Uterus (tissue), 4 donors: Measurements from ENCODE around the gene COG8. TPM values are rescaled to one million over a fixed set of nuclear protein-coding genes. Genes with fewer than 3 reads are reported as not detected.
A peak's percentile ranks its signal among the peaks of the same experiment; 100 is the strongest.

ENCODE experiments used
- DNase-seq, 2 donors: peaks; one replicate each; pipeline ENCODE4 v3.0.0-alpha.2; 2019 to 2020
- H3K27ac ChIP-seq, 2 donors: fragments of 200-600 bp; sonication (generic); 1 replicate in 1 of 2; 2 replicates in 1 of 2; pipeline ENCODE4 v1.5.1; 2016 to 2018
- H3K27me3 ChIP-seq, 2 donors: fragments of 200-600 bp; sonication (generic); one replicate each; pipeline ENCODE4 v1.5.1; 2018 to 2019; ENCODE audit warnings: control low read depth in 1 of 2
- H3K36me3 ChIP-seq, 2 donors: fragments of 200-600 bp; sonication (generic); one replicate each; pipeline ENCODE4 v1.5.1; 2019; ENCODE audit warnings: control low read depth in 1 of 2
- H3K4me1 ChIP-seq, 2 donors: fragments of 200-600 bp; sonication (generic); one replicate each; pipeline ENCODE4 v1.5.1; 2018 to 2019; ENCODE audit warnings: control low read depth in 1 of 2
- H3K4me3 ChIP-seq, 2 donors: fragments of 200-600 bp; sonication (generic); 1 replicate in 1 of 2; 2 replicates in 1 of 2; pipeline ENCODE4 v1.5.1; 2018 to 2019; ENCODE audit warnings: mild to moderate bottlenecking in 1 of 2
- H3K9me3 ChIP-seq, 2 donors: fragments of 200-600 bp; sonication (generic); one replicate each; pipeline ENCODE4 v1.5.1; 2019; ENCODE audit warnings: control low read depth in 1 of 2
- CTCF ChIP-seq, 4 experiments: fragments of 200-600 bp in 2 of 4; fragments of 450-650 bp in 2 of 4; sonication (generic) in 2 of 4; IDR thresholded peaks; one replicate each; pipeline ENCODE4 v1.5.1; 2016 to 2019; ENCODE audit warnings: antibody characterized with exemption in 4 of 4, mild to moderate bottlenecking in 2 of 4, moderate library complexity in 1 of 4
- POLR2A ChIP-seq, 2 donors: fragments of 450-650 bp; IDR thresholded peaks; one replicate each; pipeline ENCODE4 v1.6.1; 2016; ENCODE audit warnings: antibody characterized with exemption in 2 of 2, mild to moderate bottlenecking in 1 of 2, moderate library complexity in 1 of 2
- intact Hi-C: fragments of 100-400 bp; cut with DNase I; formaldehyde crosslinking; loops from one replicate; pipeline ENCODE4 v1.15.1; 2023; ENCODE audit warnings: low total_unique reads
- total RNA-seq, 4 donors: library from RNA; depleted of rRNA in 3 of 4; stranded (reverse); fragments of >200 nt in 3 of 4; gene quantifications; one replicate each; pipeline versions ENCODE4 v1.1.0 to v1.2.4, GENCODE V29; 2014 to 2023
- donor health status: DM: yes; HTN: yes; CAD: no.

Gene COG8
- total RNA-seq, 4 donors from 2014 or later, result 39.4 to 58.8 (median 43.0) TPM

- peaks cover 0 to 11% of the 10 kb centered on the region in 2 donors for H3K4me1 ChIP-seq
- TF ChIP-seq CTCF (IDR thresholded peaks at IDR 0.05) (peak; percentile 57 to 75 (median 69)), POLR2A (IDR thresholded peaks at IDR 0.05) (no peak)
- H3K36me3 ChIP-seq, result no peaks in the 10 kb centered on the region
- intact Hi-C loops, result loop anchor here (5.0 kb wide), 1 partner anchor 135 kb away; no protein-coding TSS in a partner anchor
- H3K9me3 ChIP-seq, result no peaks in the 10 kb centered on the region
- H3K4me3 ChIP-seq, result no peak overlapping the region
- H3K27me3 ChIP-seq, result no peaks in the 10 kb centered on the region
- peak overlapping the region; percentile 30 to 53 for H3K27ac ChIP-seq
- DNase-seq, result peak; percentile 75 to 77
Observed at GRCh38 chr16:69286941-69287713, 52.2 kb downstream of the COG8 start.

- no peak for DNase-seq
- no peak for TF ChIP-seq CTCF (IDR thresholded peaks at IDR 0.05)
- no peak for TF ChIP-seq POLR2A (IDR thresholded peaks at IDR 0.05)
- Histone ChIP-seq H3K27ac (no peak overlapping the region), H3K27me3 (no peaks in the 10 kb centered on the region), H3K36me3 (no peaks in the 10 kb centered on the region), H3K4me3 (no peak overlapping the region), H3K4me1 (peaks cover 0 to 11% of the 10 kb centered on the region in 2 donors), H3K9me3 (no peaks in the 10 kb centered on the region)
- intact Hi-C loops, result loop anchor here (5.0 kb wide), 1 partner anchor 133 kb away; no protein-coding TSS in a partner anchor
Observed at GRCh38 chr16:69285240-69285639, 54.1 kb downstream of the COG8 start.

GRCh38 chr16:69283851-69284250 lies 55.5 kb downstream of the COG8 start:
- no peaks in the 10 kb centered on the region for H3K27me3 ChIP-seq
- DNase-seq, result no peak
- H3K4me3 ChIP-seq, result no peak overlapping the region
- peaks cover 0 to 11% of the 10 kb centered on the region in 2 donors for H3K4me1 ChIP-seq
- intact Hi-C loops, result no loop called here
- H3K27ac ChIP-seq, result no peak overlapping the region
- no peaks in the 10 kb centered on the region for H3K9me3 ChIP-seq
- H3K36me3 ChIP-seq, result no peaks in the 10 kb centered on the region
- TF ChIP-seq CTCF (IDR thresholded peaks at IDR 0.05) (no peak), POLR2A (IDR thresholded peaks at IDR 0.05) (no peak)

DNA sequence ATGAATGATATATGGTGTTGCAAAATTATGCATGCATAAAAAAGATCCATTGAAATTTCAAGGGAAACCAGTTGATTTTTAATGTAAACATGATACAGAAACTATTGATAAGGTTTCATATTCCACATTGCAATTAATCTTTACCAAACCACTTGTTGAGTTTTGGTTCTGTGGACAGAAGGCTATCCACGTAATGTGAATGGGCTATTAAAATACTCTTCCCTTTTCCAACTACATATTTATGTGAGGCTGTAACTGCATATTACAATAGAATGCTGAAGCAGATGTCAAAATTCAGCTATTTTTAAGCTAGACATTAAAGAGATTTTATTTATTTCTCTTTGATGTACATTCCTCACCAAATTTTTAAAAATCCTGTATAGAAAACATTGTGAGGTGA lies 62.0 kb downstream of the COG8 start:
- no peaks in the 10 kb centered on the region for H3K27me3 ChIP-seq
- no peak for DNase-seq
- no peak overlapping the region for H3K4me3 ChIP-seq
- TF ChIP-seq POLR2A (IDR thresholded peaks at IDR 0.05), result no peak
- no peak for TF ChIP-seq CTCF (IDR thresholded peaks at IDR 0.05)
- peaks cover 4 to 6% of the 10 kb centered on the region in 2 donors for H3K4me1 ChIP-seq
- no peaks in the 10 kb centered on the region for H3K9me3 ChIP-seq
- no peaks in the 10 kb centered on the region for H3K36me3 ChIP-seq
- intact Hi-C loops, result loop anchor here (5.0 kb wide), 1 partner anchor 130 kb away; no protein-coding TSS in a partner anchor
- peak overlapping the region; percentile 69 to 72 for H3K27ac ChIP-seq

Other genes starting within 250 kb of the COG8 start
- 1 to 10 TPM in 3 of 4 donors, under 1 TPM in 1; under 0.01 to 2.6 (median 1.8) TPM for gene HAS3, start 233.9 kb downstream of the COG8 start, total RNA-seq
- 100 to 1,000 TPM in 1 of 4 donors, 10 to 100 TPM in 3; 29.7 to 120 (median 65.3) TPM for gene CHTF8, start 207.0 kb downstream of the COG8 start, total RNA-seq
- 10 to 100 TPM; 12.1 to 45.1 (median 31.4) TPM for gene UTP4, start 206.9 kb downstream of the COG8 start, total RNA-seq
- gene SNTB2, start 152.4 kb downstream of the COG8 start, total RNA-seq, result 10 to 100 TPM; 28.2 to 88.0 (median 59.5) TPM
- gene VPS4A, start 28.2 kb downstream of the COG8 start, total RNA-seq, result 10 to 100 TPM; 14.6 to 39.5 (median 25.0) TPM
- 10 to 100 TPM in 2 of 4 donors, 1 to 10 TPM in 2; 3.2 to 69.9 (median 13.2) TPM for gene PDF, start 9.0 kb downstream of the COG8 start, total RNA-seq
- 10 to 100 TPM in 3 of 4 donors, 1 to 10 TPM in 1; 6.2 to 21.7 (median 16.9) TPM for gene NIP7, start 208 bp upstream of the COG8 start, total RNA-seq
- under 1 TPM in 1 of 4 donors, not detected in 3; 0.98 TPM for gene TMED6, start 12.2 kb upstream of the COG8 start, total RNA-seq
- 10 to 100 TPM; 13.5 to 62.2 (median 27.1) TPM for gene TERF2, start 46.4 kb upstream of the COG8 start, total RNA-seq
- gene CYB5B, start 85.1 kb upstream of the COG8 start, total RNA-seq, result 10 to 100 TPM; 24.1 to 70.3 (median 57.6) TPM
- 100 to 1,000 TPM in 1 of 4 donors, 10 to 100 TPM in 3; 37.4 to 109 (median 61.7) TPM for gene NFAT5, start 226.4 kb upstream of the COG8 start, total RNA-seq